ENCODE results near the gene MORC2.

MORC2 gene

GRCh38 chr22:30947173-30947815 is 21.3 kb downstream of the MORC2 start:
- no peaks in the 10 kb centered on the region for H3K9me3 Mint-ChIP-seq
- no peak overlapping the region for H3K27ac Mint-ChIP-seq (ENCODE audit: low read depth)

GRCh38 chr22:30946354-30946753 is 22.2 kb downstream of the MORC2 start:
- Mint-ChIP-seq H3K27ac (ENCODE audit: low read depth) (no peak overlapping the region), H3K9me3 (no peaks in the 10 kb centered on the region), H3K4me1 (peaks cover 33% of the 10 kb centered on the region), H3K36me3 (ENCODE audit: insufficient read depth) (peaks cover 21% of the 10 kb centered on the region), H3K27me3 (no peaks in the 10 kb centered on the region), H3K4me3 (no peak overlapping the region)
- DNase-seq (ENCODE audit: low spot score in 2 of 2) (no peak), ATAC-seq (replicated peaks; ENCODE audit: extremely low read depth, poor library complexity, severe bottlenecking) (no peak)

More at GRCh38 chr22:30947173-30947815, 21.3 kb downstream of the MORC2 start:
- Mint-ChIP-seq H3K4me1 (peaks cover 24% of the 10 kb centered on the region), H3K36me3 (ENCODE audit: insufficient read depth) (peaks cover 21% of the 10 kb centered on the region), H3K4me3 (no peak overlapping the region), H3K27me3 (no peaks in the 10 kb centered on the region)
- ATAC-seq (replicated peaks; ENCODE audit: extremely low read depth, poor library complexity, severe bottlenecking): no peak
- DNase-seq (ENCODE audit: low spot score in 2 of 2): no peak

GRCh38 chr22:30945653-30946052 is 22.9 kb downstream of the MORC2 start:
- ATAC-seq (replicated peaks; ENCODE audit: extremely low read depth, poor library complexity, severe bottlenecking) (no peak), DNase-seq (ENCODE audit: low spot score in 2 of 2) (no peak)
- no peak overlapping the region for H3K27ac Mint-ChIP-seq (ENCODE audit: low read depth)
- no peak overlapping the region for H3K4me3 Mint-ChIP-seq
- peaks cover 40% of the 10 kb centered on the region for H3K4me1 Mint-ChIP-seq
- H3K36me3 Mint-ChIP-seq (ENCODE audit: insufficient read depth): peaks cover 24% of the 10 kb centered on the region
- H3K9me3 Mint-ChIP-seq: no peaks in the 10 kb centered on the region
- no peaks in the 10 kb centered on the region for H3K27me3 Mint-ChIP-seq

DNA sequence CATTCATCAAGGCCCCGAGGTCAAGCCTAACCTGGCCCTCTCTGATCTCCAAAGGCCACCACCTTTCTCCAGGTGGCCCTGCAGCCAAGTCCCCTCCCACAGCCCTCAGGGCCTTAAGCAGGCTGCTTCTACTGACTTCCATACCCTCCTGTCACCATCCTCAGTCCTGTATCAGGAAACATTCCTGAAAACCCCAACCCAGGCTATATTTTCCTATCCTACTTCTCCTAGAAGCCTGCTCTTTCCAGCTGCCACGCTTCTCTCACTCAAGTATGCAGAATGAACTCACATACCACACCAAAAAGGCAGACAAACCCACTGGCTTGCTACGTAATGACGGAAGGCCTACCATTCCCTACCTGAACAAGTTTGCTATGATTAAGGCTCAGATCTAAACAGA is 23.6 kb downstream of the MORC2 start:
- H3K27ac Mint-ChIP-seq (ENCODE audit: low read depth): peak overlapping the region; percentile 0
- ATAC-seq (replicated peaks; ENCODE audit: extremely low read depth, poor library complexity, severe bottlenecking) (no peak), DNase-seq (ENCODE audit: low spot score in 2 of 2) (no peak)
- H3K4me3 Mint-ChIP-seq: no peak overlapping the region
- no peaks in the 10 kb centered on the region for H3K27me3 Mint-ChIP-seq
- H3K4me1 Mint-ChIP-seq: peaks cover 47% of the 10 kb centered on the region
- peaks cover 25% of the 10 kb centered on the region for H3K36me3 Mint-ChIP-seq (ENCODE audit: insufficient read depth)
- H3K9me3 Mint-ChIP-seq: no peaks in the 10 kb centered on the region

DNA sequence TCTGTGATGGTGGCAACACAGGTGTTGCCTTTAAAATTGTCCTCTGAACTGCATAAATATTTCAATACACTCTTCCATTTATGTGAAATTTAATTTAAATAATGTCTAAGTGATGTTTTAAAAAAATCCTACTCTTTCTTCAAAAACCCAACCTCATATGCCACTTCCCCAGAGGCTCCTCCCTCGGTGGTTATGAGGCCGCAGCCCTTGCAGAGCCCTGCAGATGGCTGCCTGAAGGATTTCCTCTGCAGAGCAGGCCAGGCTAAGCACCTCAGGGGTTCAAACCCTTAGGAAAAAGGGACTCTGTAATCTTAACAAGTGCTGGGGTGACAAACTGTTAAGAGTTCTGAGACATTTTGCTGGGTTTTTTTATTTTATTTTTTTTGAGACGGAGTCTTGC is 25.2 kb downstream of the MORC2 start:
- peak overlapping the region; percentile 17 for H3K4me3 Mint-ChIP-seq
- H3K9me3 Mint-ChIP-seq: no peaks in the 10 kb centered on the region
- no peaks in the 10 kb centered on the region for H3K27me3 Mint-ChIP-seq
- peaks cover 47% of the 10 kb centered on the region for H3K4me1 Mint-ChIP-seq
- H3K36me3 Mint-ChIP-seq (ENCODE audit: insufficient read depth): peaks cover 28% of the 10 kb centered on the region
- H3K27ac Mint-ChIP-seq (ENCODE audit: low read depth): peak overlapping the region; percentile 39
- ATAC-seq (replicated peaks; ENCODE audit: extremely low read depth, poor library complexity, severe bottlenecking): peak; percentile 88
- peak; percentile 42 to 61 for DNase-seq (ENCODE audit: low spot score in 2 of 2)

DNA sequence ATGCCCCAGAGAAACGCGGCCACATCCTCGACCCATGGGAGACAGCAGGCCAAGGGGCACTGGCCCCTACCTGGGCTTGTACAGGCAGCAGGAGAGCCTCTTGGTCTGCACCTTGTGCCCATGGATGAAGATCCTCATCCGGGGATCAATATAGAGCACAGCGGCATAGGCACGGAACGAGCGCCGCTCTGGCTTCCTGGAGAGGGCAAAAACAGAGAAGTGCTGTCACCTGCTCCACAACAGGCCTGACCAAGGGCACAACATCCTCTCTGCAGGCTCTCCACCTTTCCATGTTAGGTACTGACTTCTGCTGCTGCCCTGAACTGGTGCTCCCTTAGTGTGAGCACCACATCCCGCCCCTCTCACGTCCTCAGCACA is 27.2 kb downstream of the MORC2 start:
- peak overlapping the region; percentile 69 for H3K4me3 Mint-ChIP-seq
- no peak for ATAC-seq (replicated peaks; ENCODE audit: extremely low read depth, poor library complexity, severe bottlenecking)
- H3K36me3 Mint-ChIP-seq (ENCODE audit: insufficient read depth): peaks cover 39% of the 10 kb centered on the region
- peaks cover 47% of the 10 kb centered on the region for H3K4me1 Mint-ChIP-seq
- DNase-seq (ENCODE audit: low spot score in 2 of 2): no peak
- no peaks in the 10 kb centered on the region for H3K27me3 Mint-ChIP-seq
- H3K27ac Mint-ChIP-seq (ENCODE audit: low read depth): peak overlapping the region; percentile 78
- no peaks in the 10 kb centered on the region for H3K9me3 Mint-ChIP-seq

DNA sequence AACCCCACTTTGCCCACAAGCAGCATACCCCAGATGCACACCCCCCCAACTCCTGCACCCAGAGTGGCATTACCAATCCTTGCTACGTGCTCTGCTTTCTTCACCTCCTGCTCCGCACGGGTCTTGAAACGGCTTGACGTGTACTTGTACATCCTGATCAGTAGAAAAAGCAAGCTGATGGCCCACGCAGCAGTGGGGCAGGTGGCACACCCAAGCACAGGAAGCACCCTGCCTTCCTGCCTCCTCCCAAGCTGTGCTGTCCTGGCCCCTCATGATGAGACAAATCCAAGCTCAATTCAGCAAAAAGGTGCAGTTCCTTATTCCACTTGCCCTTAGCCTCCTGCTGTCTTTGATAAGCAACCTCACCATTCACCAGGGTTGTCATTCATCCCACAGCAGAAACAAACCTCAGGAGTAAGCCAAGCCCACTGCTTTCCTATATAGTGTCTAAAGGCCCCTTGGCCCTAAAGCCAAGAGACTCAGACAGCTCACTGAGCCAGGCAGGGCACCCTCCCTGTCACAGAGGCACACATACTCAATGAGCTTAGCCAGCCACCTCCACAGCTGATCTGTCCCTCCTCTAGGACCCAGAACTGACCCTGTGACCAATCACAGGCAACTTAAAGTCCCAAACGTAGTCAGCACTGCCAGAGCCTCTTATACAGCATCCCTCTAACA is 27.8 kb downstream of the MORC2 start:
- no peaks in the 10 kb centered on the region for H3K27me3 Mint-ChIP-seq
- ATAC-seq (replicated peaks; ENCODE audit: extremely low read depth, poor library complexity, severe bottlenecking): peak; percentile 73

GRCh38 chr22:30934053-30934452 is 34.5 kb downstream of the MORC2 start:
- no peak for DNase-seq (ENCODE audit: low spot score in 2 of 2)
- ATAC-seq (replicated peaks; ENCODE audit: extremely low read depth, poor library complexity, severe bottlenecking): no peak
- no peaks in the 10 kb centered on the region for H3K27me3 Mint-ChIP-seq
- peaks cover 64% of the 10 kb centered on the region for H3K36me3 Mint-ChIP-seq (ENCODE audit: insufficient read depth)
- peaks cover 12% of the 10 kb centered on the region for H3K4me1 Mint-ChIP-seq
- peak overlapping the region; percentile 49 for H3K27ac Mint-ChIP-seq (ENCODE audit: low read depth)
- no peaks in the 10 kb centered on the region for H3K9me3 Mint-ChIP-seq
- no peak overlapping the region for H3K4me3 Mint-ChIP-seq

More for the DNA sequence above, 27.8 kb downstream of the MORC2 start:
- no peak for DNase-seq (ENCODE audit: low spot score in 2 of 2)
- no peaks in the 10 kb centered on the region for H3K9me3 Mint-ChIP-seq
- peaks cover 40% of the 10 kb centered on the region for H3K36me3 Mint-ChIP-seq (ENCODE audit: insufficient read depth)
- H3K27ac Mint-ChIP-seq (ENCODE audit: low read depth): peak overlapping the region; percentile 78
- peaks cover 47% of the 10 kb centered on the region for H3K4me1 Mint-ChIP-seq
- peak overlapping the region; percentile 69 for H3K4me3 Mint-ChIP-seq

DNA sequence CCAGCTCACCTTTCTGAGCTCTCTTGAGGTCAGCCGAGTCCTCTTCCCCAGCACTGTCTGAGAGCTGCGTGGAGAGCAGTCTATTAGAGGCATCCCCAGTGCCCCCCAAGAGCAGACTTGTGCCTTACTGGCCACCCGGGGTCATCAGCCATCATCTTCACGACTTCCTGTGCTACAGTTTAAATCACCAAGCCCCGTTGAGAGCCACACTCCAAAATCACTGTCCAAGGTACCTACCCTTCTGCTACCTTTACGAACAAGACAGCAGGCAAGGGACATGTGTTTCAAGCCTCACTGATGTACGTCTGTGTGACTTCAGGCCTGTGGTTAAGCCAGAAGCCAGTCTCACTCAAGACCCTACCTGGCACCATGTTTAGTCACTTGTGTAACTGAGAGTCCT is 35.1 kb downstream of the MORC2 start:
- H3K4me3 Mint-ChIP-seq: no peak overlapping the region
- no peak overlapping the region for H3K27ac Mint-ChIP-seq (ENCODE audit: low read depth)
- no peaks in the 10 kb centered on the region for H3K9me3 Mint-ChIP-seq
- peaks cover 12% of the 10 kb centered on the region for H3K4me1 Mint-ChIP-seq
- DNase-seq (ENCODE audit: low spot score in 2 of 2): no peak
- H3K36me3 Mint-ChIP-seq (ENCODE audit: insufficient read depth): peaks cover 64% of the 10 kb centered on the region
- ATAC-seq (replicated peaks; ENCODE audit: extremely low read depth, poor library complexity, severe bottlenecking): no peak
- no peaks in the 10 kb centered on the region for H3K27me3 Mint-ChIP-seq

- Mint-ChIP-seq H3K27me3 (no peaks in the 10 kb centered on the region), H3K4me3 (no peak overlapping the region), H3K4me1 (peaks cover 12% of the 10 kb centered on the region), H3K9me3 (no peaks in the 10 kb centered on the region), H3K36me3 (ENCODE audit: insufficient read depth) (peaks cover 62% of the 10 kb centered on the region), H3K27ac (ENCODE audit: low read depth) (peak overlapping the region; percentile 20)
- ATAC-seq (replicated peaks; ENCODE audit: extremely low read depth, poor library complexity, severe bottlenecking) (no peak), DNase-seq (ENCODE audit: low spot score in 2 of 2) (no peak)
Observed at GRCh38 chr22:30932661-30933060, 35.9 kb downstream of the MORC2 start.

- Mint-ChIP-seq H3K27ac (ENCODE audit: low read depth) (peak overlapping the region; percentile 20), H3K4me1 (peaks cover 12% of the 10 kb centered on the region)
- DNase-seq (ENCODE audit: low spot score in 2 of 2): no peak
Observed at GRCh38 chr22:30931541-30932300, 36.9 kb downstream of the MORC2 start.

GRCh38 chr22:30930228-30930627 is 38.3 kb downstream of the MORC2 start:
- no peaks in the 10 kb centered on the region for H3K27me3 Mint-ChIP-seq
- H3K36me3 Mint-ChIP-seq (ENCODE audit: insufficient read depth): peaks cover 57% of the 10 kb centered on the region
- ATAC-seq (replicated peaks; ENCODE audit: extremely low read depth, poor library complexity, severe bottlenecking): no peak
- no peak overlapping the region for H3K27ac Mint-ChIP-seq (ENCODE audit: low read depth)
- no peaks in the 10 kb centered on the region for H3K9me3 Mint-ChIP-seq
- no peak for DNase-seq (ENCODE audit: low spot score in 2 of 2)
- H3K4me1 Mint-ChIP-seq: peaks cover 12% of the 10 kb centered on the region
- no peak overlapping the region for H3K4me3 Mint-ChIP-seq

More at GRCh38 chr22:30931541-30932300, 36.9 kb downstream of the MORC2 start:
- no peaks in the 10 kb centered on the region for H3K27me3 Mint-ChIP-seq
- ATAC-seq (replicated peaks; ENCODE audit: extremely low read depth, poor library complexity, severe bottlenecking): no peak
- H3K4me3 Mint-ChIP-seq: no peak overlapping the region
- peaks cover 59% of the 10 kb centered on the region for H3K36me3 Mint-ChIP-seq (ENCODE audit: insufficient read depth)
- no peaks in the 10 kb centered on the region for H3K9me3 Mint-ChIP-seq

All from central memory CD8-positive, alpha-beta T cell (primary cell).